ENCODE data around the gene SULT2B1. TPM values are rescaled to one million over a fixed set of nuclear protein-coding genes. Genes with fewer than 3 reads are reported as not detected.
"Not testable (repeated sequence)": the region's sequence is repeated elsewhere in the genome, so short reads cannot be mapped to it uniquely, and the experiment has no call there.

Gene SULT2B1
- total RNA-seq, 1 donor from 2014 or later, result 0.43 TPM

DNA sequence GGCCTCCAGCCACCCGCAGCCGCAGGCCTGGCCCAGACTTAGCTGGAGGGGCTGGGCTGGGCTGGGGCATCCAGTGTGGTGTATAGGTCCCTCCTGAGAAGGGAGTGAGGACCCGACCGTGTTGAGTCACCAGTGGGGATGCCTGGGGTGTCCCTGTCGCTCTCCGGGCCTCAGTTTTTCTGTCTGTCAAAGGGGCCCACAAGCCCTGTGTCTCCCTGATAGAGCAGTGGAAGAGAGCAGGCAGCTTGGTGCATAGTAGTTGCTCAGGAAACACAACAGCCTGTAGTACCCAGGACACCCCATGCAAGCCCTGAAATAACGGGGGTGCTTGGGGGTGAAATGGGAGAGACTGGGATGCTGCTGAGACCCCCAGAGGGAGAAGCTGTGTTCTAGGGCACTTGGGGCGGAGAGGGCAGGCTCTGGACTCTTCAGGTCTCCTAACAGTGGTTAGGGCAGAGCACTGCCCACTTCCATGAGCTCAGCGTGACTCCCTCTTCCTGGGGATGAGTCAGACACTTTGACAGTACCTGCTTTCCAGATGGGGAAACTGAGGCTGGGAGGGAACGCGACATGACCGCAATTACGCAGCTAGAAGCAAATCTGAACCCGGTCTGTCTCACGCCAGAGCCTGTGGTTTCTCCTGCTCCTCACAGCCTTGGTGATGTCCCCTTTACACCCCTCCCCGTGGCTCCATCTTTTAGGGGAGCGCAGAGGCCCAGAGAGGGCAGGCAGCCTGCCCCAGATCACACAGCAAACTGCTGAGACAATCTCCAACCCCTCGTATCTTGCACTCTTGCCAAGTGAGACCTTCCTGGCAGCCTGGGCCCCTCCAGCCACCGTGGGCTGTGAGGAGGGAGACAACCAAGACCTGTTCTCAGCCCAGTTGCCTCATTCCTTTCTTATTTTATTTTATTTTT lies 692 bp downstream of the SULT2B1 start:
- intact Hi-C loops (cut with DNase I), result no loop called here
- DNase-seq (ENCODE audit: missing footprints) (no peak), ATAC-seq (no peak)

GRCh38 chr19:48553676-48554384 lies 1.9 kb downstream of the SULT2B1 start:
- DNase-seq (ENCODE audit: missing footprints) (peak; percentile 16), ATAC-seq (no peak)
- intact Hi-C loops (cut with DNase I), result no loop called here

- DNase-seq (ENCODE audit: missing footprints), result peak; percentile 53
- ATAC-seq, result no peak
- intact Hi-C loops (cut with DNase I), result no loop called here
Observed at GRCh38 chr19:48554385-48555091, 2.6 kb downstream of the SULT2B1 start.

DNA sequence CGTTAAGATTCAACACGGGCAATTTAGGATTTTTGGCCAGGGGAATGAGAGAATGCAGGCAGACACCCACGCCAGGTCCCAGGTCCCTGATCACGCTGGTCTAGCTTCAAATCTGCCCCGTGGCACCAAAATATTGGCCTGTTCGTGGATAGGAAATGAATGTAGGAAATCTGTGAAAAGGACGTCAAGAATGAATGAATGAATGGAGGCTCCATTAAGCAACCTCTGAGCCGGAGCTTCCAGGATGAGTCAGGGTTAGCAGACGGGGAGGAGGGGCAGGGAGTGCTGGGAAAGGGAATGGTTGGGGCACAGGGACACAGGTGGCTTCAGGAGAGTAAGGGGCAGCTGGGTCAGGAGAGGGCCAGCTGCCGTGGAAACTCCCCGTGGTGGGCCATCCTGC lies 4.2 kb downstream of the SULT2B1 start:
- intact Hi-C loops (cut with DNase I), result no loop called here
- ATAC-seq, result no peak

DNA sequence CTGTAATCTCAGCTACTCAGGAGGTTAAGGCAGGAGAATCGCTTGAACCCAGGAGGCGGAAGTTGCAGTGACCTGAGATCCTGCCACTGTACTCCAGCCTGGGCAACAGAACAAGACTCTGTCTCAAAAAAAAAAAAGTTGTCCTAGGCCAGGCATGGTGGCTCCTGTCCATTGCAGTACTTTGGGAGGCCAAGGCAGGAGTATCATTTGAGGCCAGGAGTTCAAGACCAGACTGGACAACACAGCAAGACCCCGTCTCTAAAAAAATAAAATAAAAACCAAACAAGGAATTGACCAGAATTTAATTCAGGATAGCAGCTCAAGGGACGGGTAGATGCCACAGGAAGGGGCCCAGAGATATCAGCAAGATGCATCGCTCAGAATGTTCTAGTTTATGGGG lies 4.9 kb downstream of the SULT2B1 start:
- DNase-seq (ENCODE audit: missing footprints) (no peak), ATAC-seq (no peak)
- intact Hi-C loops (cut with DNase I), result no loop called here

More for the DNA sequence above, 4.2 kb downstream of the SULT2B1 start:
- DNase-seq (ENCODE audit: missing footprints), result peak; percentile 18

DNA sequence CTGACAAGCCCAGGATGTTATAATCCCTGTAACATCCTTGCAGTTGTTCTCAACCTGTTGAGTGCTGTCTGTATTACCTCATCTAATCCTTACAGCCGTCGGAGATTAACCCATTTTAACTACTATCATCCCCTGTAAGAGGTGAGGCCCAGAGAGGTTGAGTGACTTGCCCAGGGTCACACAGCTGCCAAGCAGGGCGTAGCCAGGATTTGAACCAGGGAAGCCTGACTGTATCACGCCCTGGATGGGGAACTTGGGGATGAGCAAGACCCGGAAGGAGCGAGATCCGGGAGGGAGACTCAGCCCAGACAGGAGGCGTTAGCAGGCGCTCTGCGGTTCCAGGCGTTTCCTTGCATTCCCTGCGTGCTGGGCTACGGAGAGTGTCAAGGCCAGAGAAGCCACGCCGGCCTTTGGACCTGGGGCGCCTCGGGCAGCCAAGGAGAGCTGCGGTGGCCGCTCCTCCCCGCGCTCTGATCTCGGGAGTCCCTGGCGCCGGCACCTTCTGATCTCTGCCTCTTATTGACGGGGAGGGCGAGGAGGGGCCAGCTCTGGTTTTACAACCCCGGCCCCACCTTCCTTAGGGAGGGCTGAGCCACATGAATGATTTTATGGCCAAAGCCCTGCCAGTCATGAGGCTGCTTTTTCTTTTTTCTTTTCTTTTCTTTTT lies 6.2 kb downstream of the SULT2B1 start:
- ATAC-seq (no peak), DNase-seq (ENCODE audit: missing footprints) (peak; percentile 49)
- intact Hi-C loops (cut with DNase I), result no loop called here

DNA sequence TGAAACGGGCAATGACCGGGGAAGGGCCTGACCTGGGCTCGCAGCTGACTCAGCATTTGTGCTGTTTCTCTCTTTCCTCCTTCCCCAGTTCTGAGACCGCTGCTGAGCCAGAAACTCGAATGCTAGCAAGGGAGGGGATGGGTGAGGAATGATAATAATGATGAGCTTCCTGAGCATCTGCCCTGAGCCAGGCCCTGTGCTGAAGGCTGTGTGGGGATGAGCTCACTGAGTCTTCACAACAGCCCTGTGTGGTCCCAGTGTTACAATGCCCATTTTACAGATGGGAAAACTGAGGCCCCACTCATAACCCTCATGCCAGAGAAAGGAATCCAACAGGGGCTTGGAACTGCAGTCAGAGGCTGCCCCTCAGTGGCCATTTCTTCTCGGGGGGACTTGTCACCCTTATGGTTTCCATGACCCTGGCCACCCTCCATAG lies 8.1 kb downstream of the SULT2B1 start:
- DNase-seq (ENCODE audit: missing footprints) (peak; percentile 28), ATAC-seq (no peak)
- intact Hi-C loops (cut with DNase I), result no loop called here

DNA sequence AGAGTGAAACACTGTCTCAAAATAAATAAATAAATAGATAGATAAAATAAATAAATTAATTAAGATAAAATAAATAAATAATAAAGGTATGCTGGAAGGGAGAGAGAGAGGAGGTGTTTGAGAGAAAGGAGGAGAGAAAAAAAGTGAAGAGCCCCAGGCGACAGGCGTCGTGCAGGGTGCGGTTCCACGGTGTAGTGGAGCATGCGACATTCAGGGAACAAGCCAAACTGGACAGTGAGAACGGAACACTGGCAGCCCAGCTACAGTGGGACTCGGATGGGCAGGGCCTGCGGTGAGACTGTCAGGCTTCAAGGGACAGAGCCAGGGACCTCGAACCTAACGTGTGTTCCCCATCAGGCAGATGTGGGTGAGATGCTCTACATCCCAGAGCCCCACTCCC lies 9.4 kb downstream of the SULT2B1 start:
- intact Hi-C loops (cut with DNase I), result no loop called here
- no peak for ATAC-seq
- no peak for DNase-seq (ENCODE audit: missing footprints)

GRCh38 chr19:48565090-48565489 lies 13.1 kb downstream of the SULT2B1 start:
- DNase-seq (ENCODE audit: missing footprints) (no peak), ATAC-seq (no peak)
- intact Hi-C loops (cut with DNase I), result no loop called here

GRCh38 chr19:48568345-48568886 lies 16.4 kb downstream of the SULT2B1 start:
- peak; percentile 97 for ATAC-seq
- intact Hi-C loops (cut with DNase I), result no loop called here

DNA sequence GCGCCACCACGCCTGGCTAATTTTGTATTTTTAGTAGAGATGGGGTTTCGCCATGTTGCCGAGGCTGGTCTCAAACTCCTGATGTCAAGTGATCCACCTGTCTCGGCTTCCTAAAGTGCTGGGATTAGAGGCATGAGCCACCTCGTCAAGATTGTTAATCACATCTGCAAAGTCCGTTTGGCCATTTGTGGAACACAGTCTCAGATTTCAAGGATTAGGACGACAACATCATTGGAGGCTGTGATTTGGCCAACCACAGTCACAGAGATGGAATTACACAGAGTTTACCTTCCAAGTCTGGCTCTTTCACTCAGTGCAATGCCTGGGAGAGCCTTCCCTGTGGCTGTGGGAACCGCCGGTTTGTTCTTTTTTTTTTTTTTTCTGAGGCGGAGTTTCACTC lies 17.8 kb downstream of the SULT2B1 start:
- intact Hi-C loops (cut with DNase I), result loop anchor here (5.0 kb wide), 1 partner anchor 58 kb away; the partner anchor contains the start of gene LMTK3
- DNase-seq (ENCODE audit: missing footprints) (peak; percentile 25), ATAC-seq (no peak)

More at GRCh38 chr19:48568345-48568886, 16.4 kb downstream of the SULT2B1 start:
- peak; percentile 93 for DNase-seq (ENCODE audit: missing footprints)

- intact Hi-C loops (cut with DNase I), result loop anchor here (5.0 kb wide), 1 partner anchor 59 kb away; the partner anchor contains the start of gene LMTK3
- ATAC-seq (no peak), DNase-seq (ENCODE audit: missing footprints) (peak; percentile 13)
Observed at GRCh38 chr19:48571378-48572162, 19.6 kb downstream of the SULT2B1 start.

DNA sequence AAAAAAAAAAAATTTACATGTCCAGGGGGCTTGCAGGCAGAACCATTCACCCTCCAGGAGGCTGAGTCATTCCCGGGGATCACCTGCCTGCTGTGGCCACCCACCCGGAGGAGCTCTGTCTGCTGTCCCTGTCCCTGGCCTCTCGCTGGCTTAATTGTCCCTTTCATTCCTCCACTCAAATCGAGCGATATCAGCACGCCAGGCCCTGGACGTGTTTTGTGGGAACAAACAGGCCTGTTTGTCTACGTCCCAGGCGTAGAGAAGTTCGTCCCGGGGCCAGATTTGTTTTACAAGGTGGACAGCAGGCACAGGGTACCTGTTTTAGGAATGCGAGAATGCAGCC lies 21.2 kb downstream of the SULT2B1 start:
- peak; percentile 40 for ATAC-seq
- intact Hi-C loops (cut with DNase I), result loop anchor here (5.0 kb wide), 1 partner anchor 61 kb away; the partner anchor contains the start of gene LMTK3
- DNase-seq (ENCODE audit: missing footprints), result peak; percentile 63

GRCh38 chr19:48575931-48576622 lies 24.1 kb downstream of the SULT2B1 start:
- peak; percentile 54 for DNase-seq (ENCODE audit: missing footprints)
- intact Hi-C loops (cut with DNase I), result no loop called here
- ATAC-seq, result no peak

GRCh38 chr19:48577908-48578307 lies 25.9 kb downstream of the SULT2B1 start:
- intact Hi-C loops (cut with DNase I); ATAC-seq: not testable (repeated sequence)
- DNase-seq (ENCODE audit: missing footprints), result peak; percentile 9

GRCh38 chr19:48578891-48579290 lies 26.9 kb downstream of the SULT2B1 start:
- intact Hi-C loops (cut with DNase I), result no loop called here
- no peak for DNase-seq (ENCODE audit: missing footprints)
- no peak for ATAC-seq

DNA sequence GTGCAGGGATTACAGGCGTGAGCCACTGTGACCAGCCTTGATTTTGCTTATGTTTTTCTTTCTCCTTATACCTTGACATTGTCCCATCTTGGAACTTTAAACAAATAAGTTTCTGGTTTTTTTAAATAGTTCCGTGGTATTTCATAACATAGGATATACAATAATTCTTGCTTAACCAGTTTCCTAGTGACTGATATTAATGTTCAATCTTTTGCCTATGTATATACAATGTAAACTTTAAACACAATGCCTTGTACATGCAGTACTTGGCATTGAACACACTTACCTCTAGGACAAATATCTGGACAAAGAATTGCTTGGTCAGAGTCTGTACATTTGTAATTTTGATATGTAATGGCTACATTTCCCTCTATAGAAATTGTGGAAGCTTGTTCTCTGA lies 30.2 kb downstream of the SULT2B1 start:
- ATAC-seq (no peak), DNase-seq (ENCODE audit: missing footprints) (no peak)
- intact Hi-C loops (cut with DNase I), result loop anchor here (5.0 kb wide), 2 partner anchors 75 to 260 kb away; a partner anchor contains a TSS

Data from Right ventricle myocardium inferior (tissue), 1 donor.